ENCODE data around the gene SLC26A8. TPM values are rescaled to one million over a fixed set of nuclear protein-coding genes. Genes with fewer than 3 reads are reported as not detected.

The SLC26A8 gene
- total RNA-seq, 6 experiments from 2014 or later, result not detected

- Mint-ChIP-seq H3K4me3 (no peak overlapping the region), H3K27me3 (ENCODE audit: insufficient read depth) (no peaks in the 10 kb centered on the region), H3K36me3 (ENCODE audit: low read depth) (peaks cover 34% of the 10 kb centered on the region), H3K27ac (no peak overlapping the region), H3K4me1 (ENCODE audit: low read depth) (peaks cover 19% of the 10 kb centered on the region), H3K9me3 (no peaks in the 10 kb centered on the region)
- no peak for DNase-seq
- no peak for TF ChIP-seq CTCF (IDR thresholded peaks at IDR 0.05)
These were observed 126.4 kb downstream of the SLC26A8 start for GRCh38 chr6:35898003-35898402.

GRCh38 chr6:35897486-35897885, 127.0 kb downstream of the SLC26A8 start:
- H3K27ac Mint-ChIP-seq, result no peak overlapping the region
- H3K9me3 Mint-ChIP-seq, result no peaks in the 10 kb centered on the region
- H3K4me1 Mint-ChIP-seq (ENCODE audit: low read depth), result peaks cover 21% of the 10 kb centered on the region
- no peak for DNase-seq
- H3K36me3 Mint-ChIP-seq (ENCODE audit: low read depth), result peaks cover 37% of the 10 kb centered on the region
- no peaks in the 10 kb centered on the region for H3K27me3 Mint-ChIP-seq (ENCODE audit: insufficient read depth)
- TF ChIP-seq CTCF (IDR thresholded peaks at IDR 0.05), result no peak
- H3K4me3 Mint-ChIP-seq, result no peak overlapping the region

GRCh38 chr6:35897036-35897435, 127.4 kb downstream of the SLC26A8 start:
- H3K36me3 Mint-ChIP-seq (ENCODE audit: low read depth), result peaks cover 37% of the 10 kb centered on the region
- no peak for DNase-seq
- no peaks in the 10 kb centered on the region for H3K27me3 Mint-ChIP-seq (ENCODE audit: insufficient read depth)
- H3K4me1 Mint-ChIP-seq (ENCODE audit: low read depth), result peaks cover 21% of the 10 kb centered on the region
- no peak overlapping the region for H3K4me3 Mint-ChIP-seq
- no peak for TF ChIP-seq CTCF (IDR thresholded peaks at IDR 0.05)
- no peak overlapping the region for H3K27ac Mint-ChIP-seq
- no peaks in the 10 kb centered on the region for H3K9me3 Mint-ChIP-seq

GRCh38 chr6:35896228-35896627, 128.2 kb downstream of the SLC26A8 start:
- Mint-ChIP-seq H3K4me1 (ENCODE audit: low read depth) (peaks cover 21% of the 10 kb centered on the region), H3K36me3 (ENCODE audit: low read depth) (peaks cover 37% of the 10 kb centered on the region), H3K9me3 (no peaks in the 10 kb centered on the region), H3K4me3 (no peak overlapping the region), H3K27ac (no peak overlapping the region), H3K27me3 (ENCODE audit: insufficient read depth) (no peaks in the 10 kb centered on the region)
- DNase-seq, result no peak
- TF ChIP-seq CTCF (IDR thresholded peaks at IDR 0.05), result no peak

GRCh38 chr6:35895560-35895959, 128.9 kb downstream of the SLC26A8 start:
- H3K27me3 Mint-ChIP-seq (ENCODE audit: insufficient read depth), result no peaks in the 10 kb centered on the region
- H3K9me3 Mint-ChIP-seq, result no peaks in the 10 kb centered on the region
- DNase-seq, result no peak
- H3K27ac Mint-ChIP-seq, result no peak overlapping the region
- H3K36me3 Mint-ChIP-seq (ENCODE audit: low read depth), result peaks cover 30% of the 10 kb centered on the region
- peaks cover 21% of the 10 kb centered on the region for H3K4me1 Mint-ChIP-seq (ENCODE audit: low read depth)
- TF ChIP-seq CTCF (IDR thresholded peaks at IDR 0.05), result no peak
- no peak overlapping the region for H3K4me3 Mint-ChIP-seq

GRCh38 chr6:35894776-35895175, 129.7 kb downstream of the SLC26A8 start:
- H3K36me3 Mint-ChIP-seq (ENCODE audit: low read depth), result peaks cover 24% of the 10 kb centered on the region
- no peaks in the 10 kb centered on the region for H3K27me3 Mint-ChIP-seq (ENCODE audit: insufficient read depth)
- H3K9me3 Mint-ChIP-seq, result no peaks in the 10 kb centered on the region
- peaks cover 21% of the 10 kb centered on the region for H3K4me1 Mint-ChIP-seq (ENCODE audit: low read depth)
- H3K27ac Mint-ChIP-seq, result no peak overlapping the region
- no peak overlapping the region for H3K4me3 Mint-ChIP-seq
- DNase-seq, result no peak
- TF ChIP-seq CTCF (IDR thresholded peaks at IDR 0.05), result no peak
